ENCODE results near the gene RNF138.

Gene RNF138

GRCh38 chr18:32091724-32092421 is at the start of gene RNF138:
Gene RNF138 (plus strand): TSS chr18:32091874. CDS start chr18:32092777, 903 bp downstream.
- peak; percentile 83 to 86 for DNase-seq (ENCODE audit: low read depth in 2 of 2)

GRCh38 chr18:32042337-32042736 is 49.3 kb upstream of the RNF138 start:
- no peak for DNase-seq (ENCODE audit: low read depth in 2 of 2)
- TF ChIP-seq CTCF (IDR thresholded peaks at IDR 0.05; ENCODE audit: low read depth, low read length): no peak
- no peak overlapping the region for H3K4me3 ChIP-seq (replicated peaks in 1 of 2; ENCODE audit: low read depth in 2 of 2, low read length in 2 of 2)

More at GRCh38 chr18:32091724-32092421, at the start of gene RNF138:
- peak within 1 kb of the TSS; percentile 92 to 95 for H3K4me3 ChIP-seq (replicated peaks in 1 of 2; ENCODE audit: low read depth in 2 of 2, low read length in 2 of 2)
- TF ChIP-seq CTCF (IDR thresholded peaks at IDR 0.05; ENCODE audit: low read depth, low read length): no peak

GRCh38 chr18:32048507-32049091 is 43.1 kb upstream of the RNF138 start:
- no peak for TF ChIP-seq CTCF (IDR thresholded peaks at IDR 0.05; ENCODE audit: low read depth, low read length)
- no peak overlapping the region for H3K4me3 ChIP-seq (replicated peaks in 1 of 2; ENCODE audit: low read depth in 2 of 2, low read length in 2 of 2)
- peak; percentile 88 for DNase-seq (ENCODE audit: low read depth in 2 of 2)

GRCh38 chr18:32049393-32050171 is 42.1 kb upstream of the RNF138 start:
- TF ChIP-seq CTCF (IDR thresholded peaks at IDR 0.05; ENCODE audit: low read depth, low read length): no peak
- DNase-seq (ENCODE audit: low read depth in 2 of 2): no peak

GRCh38 chr18:32056613-32057358 is 34.9 kb upstream of the RNF138 start:
- H3K4me3 ChIP-seq (replicated peaks in 1 of 2; ENCODE audit: low read depth in 2 of 2, low read length in 2 of 2): no peak overlapping the region
- TF ChIP-seq CTCF (IDR thresholded peaks at IDR 0.05; ENCODE audit: low read depth, low read length): no peak
- no peak for DNase-seq (ENCODE audit: low read depth in 2 of 2)

More at GRCh38 chr18:32049393-32050171, 42.1 kb upstream of the RNF138 start:
- H3K4me3 ChIP-seq (replicated peaks in 1 of 2; ENCODE audit: low read depth in 2 of 2, low read length in 2 of 2): no peak overlapping the region

GRCh38 chr18:32057624-32058165 is 34.0 kb upstream of the RNF138 start:
- TF ChIP-seq CTCF (IDR thresholded peaks at IDR 0.05; ENCODE audit: low read depth, low read length): no peak
- H3K4me3 ChIP-seq (replicated peaks in 1 of 2; ENCODE audit: low read depth in 2 of 2, low read length in 2 of 2): no peak overlapping the region
- DNase-seq (ENCODE audit: low read depth in 2 of 2): no peak
